IMR-90 (cell line): Measurements from ENCODE around the gene USP10. TPM values are rescaled to one million over a fixed set of nuclear protein-coding genes. Genes with fewer than 3 reads are reported as not detected.

Experiments
- ATAC-seq: fragments of 200-7000 bp; cut with Tn5 transposase; 2 replicates; pipeline ENCODE4 v1.9.1; 2020; ENCODE audit warnings: low read depth, mild to moderate bottlenecking, moderate library complexity
- BruUV-seq: library from RNA; stranded (reverse); fragments of 400-500 nt; replicated peaks from 2 replicates; lab custom pipeline; 2021; lab: Mats Ljungman, UMichigan
- CTCF ChIA-PET: fragments of 300-600 bp; formaldehyde crosslinking; extraction: SDS; loops from one replicate; lab custom pipeline; 2021; ENCODE audit warnings: antibody characterized with exemption; lab: Yijun Ruan, JAX
- POLR2A ChIA-PET: fragments of 300-600 bp; sonication (Branson Sonifier 250); formaldehyde crosslinking; loops from one replicate; lab custom pipeline; 2022; ENCODE audit warnings: antibody characterized with exemption; ENCODE audit not compliant: unreplicated experiment; lab: Charles Lee
- DNase-seq: peaks from one replicate; pipeline ENCODE4 v3.0.0; 2013
- H2AFZ ChIP-seq: replicated peaks from 2 replicates; pipeline ENCODE3; 2013; ENCODE audit warnings: low read length, mild to moderate bottlenecking; ENCODE audit not compliant: poor library complexity
- H2AK5ac ChIP-seq: 2 replicates; pipeline ENCODE4 v1.6.1; 2013; ENCODE audit warnings: low read depth, low read length, inconsistent platforms
- H2AK9ac ChIP-seq: replicated peaks from 2 replicates; pipeline ENCODE3; 2013; ENCODE audit warnings: mild to moderate bottlenecking, low read depth, low read length, moderate library complexity; ENCODE audit not compliant: poor library complexity
- H2BK120ac ChIP-seq: 2 replicates; pipeline ENCODE4 v1.6.1; 2013; ENCODE audit warnings: low read depth, low read length, inconsistent platforms
- H2BK15ac ChIP-seq: 3 replicates; pipeline ENCODE4 v1.6.1; 2013; ENCODE audit warnings: low read depth, low read length, inconsistent platforms
- H2BK20ac ChIP-seq: 2 replicates; pipeline ENCODE4 v1.6.1; 2013; ENCODE audit warnings: low read depth, mild to moderate bottlenecking, inconsistent platforms, low read length, moderate library complexity
- H2BK5ac ChIP-seq: 2 replicates; pipeline ENCODE4 v1.6.1; 2013; ENCODE audit warnings: mild to moderate bottlenecking, low read depth, low read length, inconsistent platforms; ENCODE audit not compliant: poor library complexity, severe bottlenecking
- H3K14ac ChIP-seq: replicated peaks from 2 replicates; pipeline ENCODE4 v1.6.1; 2013; ENCODE audit warnings: low read depth, low read length, inconsistent platforms
- H3K18ac ChIP-seq: 2 replicates; pipeline ENCODE4 v1.6.1; 2013; ENCODE audit warnings: low read depth, low read length, control low read depth
- H3K23ac ChIP-seq: 2 replicates; pipeline ENCODE4 v1.6.1; 2013; ENCODE audit warnings: low read depth, low read length, inconsistent platforms
- H3K27ac ChIP-seq: 2 replicates; pipeline ENCODE4 v1.5.1; 2013; ENCODE audit warnings: mild to moderate bottlenecking, control low read depth, low read length; ENCODE audit not compliant: insufficient read depth
- H3K27me3 ChIP-seq: 2 replicates; pipeline ENCODE4 v1.6.1; 2013; ENCODE audit warnings: low read length; ENCODE audit not compliant: control insufficient read depth, insufficient read depth
- H3K36me3 ChIP-seq: 2 replicates; pipeline ENCODE4 v1.6.1; 2013; ENCODE audit warnings: low read length, mixed read lengths; ENCODE audit not compliant: control insufficient read depth, insufficient read depth
- H3K4ac ChIP-seq: 2 replicates; pipeline ENCODE4 v1.6.1; 2013; ENCODE audit warnings: low read depth, low read length, inconsistent platforms
- H3K4me1 ChIP-seq: 2 replicates; pipeline ENCODE4 v1.6.1; 2013; ENCODE audit warnings: low read length, mixed read lengths; ENCODE audit not compliant: control insufficient read depth, insufficient read depth
- H3K4me2 ChIP-seq: 2 replicates; pipeline ENCODE4 v1.6.1; 2013; ENCODE audit warnings: low read depth, mild to moderate bottlenecking, control low read depth, low read length, moderate library complexity
- H3K4me3 ChIP-seq: 2 replicates; pipeline ENCODE4 v1.5.1; 2013; ENCODE audit warnings: low read depth, mild to moderate bottlenecking, control low read depth, low read length, moderate library complexity; ENCODE audit not compliant: insufficient read depth
- H3K56ac ChIP-seq: 2 replicates; pipeline ENCODE4 v1.6.1; 2013; ENCODE audit warnings: low read length, inconsistent platforms; ENCODE audit not compliant: insufficient read depth; ENCODE audit errors: extremely low read depth
- H3K79me1 ChIP-seq, 2 experiments: 2 replicates each; pipeline ENCODE4 v1.6.1; 2013; ENCODE audit warnings: low read length in 2 of 2, inconsistent platforms in 1 of 2, low read depth in 1 of 2
- H3K9ac ChIP-seq: 2 replicates; pipeline ENCODE4 v1.6.1; 2013; ENCODE audit warnings: low read depth, low read length, control low read depth
- H3K9me1 ChIP-seq: 2 replicates; pipeline ENCODE4 v1.6.1; 2013; ENCODE audit warnings: low read length, inconsistent platforms; ENCODE audit not compliant: insufficient read depth
- H3K9me3 ChIP-seq: 2 replicates; pipeline ENCODE4 v1.6.1; 2013; ENCODE audit warnings: low read length; ENCODE audit not compliant: control insufficient read depth, insufficient read depth
- H4K20me1 ChIP-seq: 2 replicates; pipeline ENCODE4 v1.6.1; 2013; ENCODE audit warnings: low read length, inconsistent platforms; ENCODE audit not compliant: insufficient read depth
- H4K5ac ChIP-seq: 2 replicates; pipeline ENCODE4 v1.6.1; 2013; ENCODE audit warnings: mild to moderate bottlenecking, low read depth, low read length, control low read depth
- H4K8ac ChIP-seq, 2 experiments: 2 replicates each; pipeline ENCODE4 v1.6.1; 2013; ENCODE audit warnings: low read depth in 2 of 2, low read length in 2 of 2, control low read depth in 1 of 2, inconsistent platforms in 1 of 2
- H4K91ac ChIP-seq: 2 replicates; pipeline ENCODE4 v1.6.1; 2013; ENCODE audit warnings: low read depth, low read length, inconsistent platforms; ENCODE audit not compliant: insufficient read depth
- BHLHE40 ChIP-seq: fragments of 150-350 bp; IDR thresholded peaks from 2 replicates; pipeline ENCODE4 v1.6.1; 2016; ENCODE audit warnings: mild to moderate bottlenecking, low read depth, low read length
- CEBPB ChIP-seq: IDR thresholded peaks from 2 replicates; pipeline ENCODE4 v1.6.1; 2012; ENCODE audit warnings: low read depth, low read length, improper control_type of control experiment
- CHD1 ChIP-seq: IDR thresholded peaks from 2 replicates; pipeline ENCODE4 v1.6.1; 2012; ENCODE audit warnings: low read depth, low read length, improper control_type of control experiment
- CTCF ChIP-seq: conservative IDR thresholded peaks from 2 replicates; pipeline ENCODE4 v1.5.1; 2012; ENCODE audit warnings: mild to moderate bottlenecking, low read depth, low read length, improper control_type of control experiment
- ELK1 ChIP-seq: fragments of 150-350 bp; IDR thresholded peaks from 2 replicates; pipeline ENCODE4 v1.6.1; 2016; ENCODE audit warnings: low read depth, mild to moderate bottlenecking, low read length, moderate library complexity, borderline replicate concordance
- FOS ChIP-seq: fragments of 150-350 bp; IDR thresholded peaks from 2 replicates; pipeline ENCODE4 v1.6.1; 2016; ENCODE audit warnings: low read depth, low read length
- MAFK ChIP-seq: IDR thresholded peaks from 2 replicates; pipeline ENCODE4 v1.6.1; 2012; ENCODE audit warnings: low read depth, low read length, improper control_type of control experiment
- MAZ ChIP-seq: IDR thresholded peaks from 2 replicates; pipeline ENCODE4 v1.6.1; 2012; ENCODE audit warnings: low read depth, mild to moderate bottlenecking, low read length, improper control_type of control experiment, moderate library complexity, borderline replicate concordance
- MXI1 ChIP-seq: IDR thresholded peaks from 2 replicates; pipeline ENCODE4 v1.6.1; 2012; ENCODE audit warnings: low read depth, mild to moderate bottlenecking, low read length, moderate library complexity, borderline replicate concordance
- NFE2L2 ChIP-seq: fragments of 150-350 bp; IDR thresholded peaks from 2 replicates; pipeline ENCODE4 v1.6.1; 2016; ENCODE audit warnings: low read depth, mild to moderate bottlenecking, low read length
- POLR2A ChIP-seq: IDR thresholded peaks from 2 replicates; pipeline ENCODE4 v1.6.1; 2012; ENCODE audit warnings: mild to moderate bottlenecking, low read depth, low read length
- RAD21 ChIP-seq: IDR thresholded peaks from 2 replicates; pipeline ENCODE4 v1.6.1; 2012; ENCODE audit warnings: low read length, improper control_type of control experiment
- RCOR1 ChIP-seq: IDR thresholded peaks from 2 replicates; pipeline ENCODE4 v1.6.1; 2012; ENCODE audit warnings: mild to moderate bottlenecking, low read length, improper control_type of control experiment; ENCODE audit not compliant: insufficient replicate concordance
- RFX5 ChIP-seq: IDR thresholded peaks from 2 replicates; pipeline ENCODE4 v1.8.0; 2012; ENCODE audit warnings: low read depth, mild to moderate bottlenecking, low read length, moderate library complexity
- SMC3 ChIP-seq: fragments of 150-350 bp; IDR thresholded peaks from 2 replicates; pipeline ENCODE4 v1.6.1; 2016; ENCODE audit warnings: low read depth, mild to moderate bottlenecking, antibody characterized with exemption, low read length, moderate library complexity
- USF2 ChIP-seq: fragments of 150-350 bp; IDR thresholded peaks from 2 replicates; pipeline ENCODE4 v1.6.1; 2017; ENCODE audit warnings: mild to moderate bottlenecking, antibody characterized with exemption, low read length, low read depth
- WGBS, 2 experiments: methylation state at CpG; one replicate each; pipeline versions ENCODE4 v1.1.5 to v1.1.7; 2013; ENCODE audit warnings: missing lambda C conversion rate in 2 of 2; ENCODE audit not compliant: insufficient read length in 1 of 2; ENCODE audit errors: extremely low coverage in 2 of 2; 5-methylcytosine and 5-hydroxymethylcytosine counted together
- dilution Hi-C: fragments of 300-500 bp; cut with HindIII; formaldehyde crosslinking; loops from one replicate; pipeline ENCODE4 v1.14.3; 2018; ENCODE audit warnings: low sequenced_read_pairs; ENCODE audit not compliant: unreplicated experiment
- in situ Hi-C: fragments of 300-500 bp; cut with MboI; formaldehyde crosslinking; loops from 3 replicates; pipeline ENCODE4 v1.14.3; 2019; ENCODE audit warnings: low sequenced_read_pairs, inconsistent platforms, mixed read lengths
- intact Hi-C: fragments of 100-400 bp; cut with micrococcal nuclease; formaldehyde crosslinking; loops from 2 replicates; pipeline ENCODE4 v1.10.0; 2022
- polyA plus RNA-seq, 3 experiments: library from polyadenylated mRNA; depleted of rRNA; stranded (reverse); fragments of >200 nt; gene quantifications; 2 replicates each; pipeline ENCODE4 v1.2.3, GENCODE V29; 2012; ENCODE audit warnings: low replicate concordance in 1 of 3
- total RNA-seq: library from RNA; depleted of rRNA; stranded (reverse); fragments of >200 nt; gene quantifications from 2 replicates; pipeline ENCODE4 v1.2.3, GENCODE V29; 2012

The USP10 gene
- total and polyA plus RNA-seq, 2 of the 4 experiments (the other 2 are of a cell fraction): 54.3 to 79.0 TPM

- Histone ChIP-seq H3K36me3 (peaks cover 42% of the 10 kb centered on the region), H3K9me1 (peaks cover 24% of the 10 kb centered on the region), H4K8ac (no peak overlapping the region), H2AFZ (no peak overlapping the region), H3K4me2 (no peak overlapping the region), H2AK5ac (peak overlapping the region; percentile 68), H2BK120ac (peak overlapping the region; percentile 8; the same call in 1 of the 2 replicates), H3K18ac (no peak overlapping the region), H3K4ac (peak overlapping the region; percentile 29; the same call in 1 of the 2 replicates), H3K4me1 (peaks cover 39% of the 10 kb centered on the region), H4K20me1 (peaks cover 2% of the 10 kb centered on the region; the same call in 1 of the 2 replicates), H3K27me3 (no peaks in the 10 kb centered on the region), H3K4me3 (no peak overlapping the region), H2AK9ac (no peak overlapping the region), H3K27ac (peak overlapping the region; percentile 13; the same call in 1 of the 2 replicates), H3K79me1 (peaks cover 47 to 80% of the 10 kb centered on the region in 2 experiments), H3K9ac (no peak overlapping the region), H4K91ac (no peak overlapping the region), H4K5ac (no peak overlapping the region), H3K23ac (no peak overlapping the region), H3K9me3 (no peaks in the 10 kb centered on the region), H2BK5ac (peak overlapping the region; percentile 13), H3K14ac (no peak overlapping the region), H2BK20ac (no peak overlapping the region), H2BK15ac (no peak overlapping the region), H3K56ac (no peak overlapping the region)
- no TSS peak for BruUV-seq
- dilution Hi-C loops: no loop called here
- ChIA-PET CTCF (no interaction called here), POLR2A (no interaction called here)
- intact Hi-C loops: loop anchor here (2.0 kb wide), 1 partner anchor 69 kb away; no protein-coding TSS in a partner anchor
- WGBS, 2 experiments: 94% methylated on average over 10 of the region's 17 CpGs; no CpG with 5 or more reads in 1 of the 2 experiments
- no peak for ATAC-seq
- DNase-seq: no peak
- no peak for TF ChIP-seq FOS
- TF ChIP-seq CTCF: no peak
- TF ChIP-seq USF2: no peak
- no peak for TF ChIP-seq RCOR1
- TF ChIP-seq CEBPB: no peak
- TF ChIP-seq BHLHE40: no peak
- no peak for TF ChIP-seq SMC3
- no peak for TF ChIP-seq MXI1
- TF ChIP-seq ELK1: no peak
- no peak for TF ChIP-seq RAD21
- TF ChIP-seq MAZ: no peak
- no peak for TF ChIP-seq POLR2A
- no peak for TF ChIP-seq RFX5
- TF ChIP-seq CHD1: no peak
- TF ChIP-seq MAFK: no peak
- no peak for TF ChIP-seq NFE2L2
- in situ Hi-C loops: no loop called here
Measured at GRCh38 chr16:84763629-84764028, 63.8 kb downstream of the USP10 start.
